K562 (cell line): ENCODE measurements around the gene C6orf47. TPM values are rescaled to one million over a fixed set of nuclear protein-coding genes. Genes with fewer than 3 reads are reported as not detected.

Experiments used
- ESRRB ChIP-seq: fragments of 250-450 bp; sonication (Bioruptor Pico); IDR thresholded peaks from 2 replicates; pipeline ENCODE4 v1.5.0; 2020; ENCODE audit warnings: mild to moderate bottlenecking, moderate library complexity, borderline replicate concordance
- HMGN3 ChIP-seq: IDR thresholded peaks from 2 replicates; pipeline ENCODE4 v1.6.1; 2011; ENCODE audit warnings: borderline replicate concordance, low read depth, mild to moderate bottlenecking, mixed read lengths, low read length; ENCODE audit not compliant: insufficient read length; ENCODE audit errors: extremely low read depth
- MTA1 ChIP-seq: fragments of 450-650 bp; IDR thresholded peaks from 2 replicates; pipeline ENCODE4 v1.6.1; 2017; ENCODE audit warnings: borderline replicate concordance
- RREB1 ChIP-seq: fragments of 250-450 bp; sonication (Bioruptor Pico); IDR thresholded peaks from 2 replicates; pipeline ENCODE4 v1.4.0; 2020
- TBP ChIP-seq: optimal IDR thresholded peaks from 2 replicates; pipeline ENCODE3; 2011; ENCODE audit warnings: low read depth, low read length, improper control_type of control experiment
- ZBED1 ChIP-seq: IDR thresholded peaks from 2 replicates; pipeline ENCODE4 v1.6.1; 2014
- ZNF174 ChIP-seq: fragments of 250-450 bp; sonication (Bioruptor Pico); IDR thresholded peaks from 2 replicates; pipeline ENCODE4 v1.4.0; 2020; ENCODE audit warnings: mild to moderate bottlenecking
- polyA plus RNA-seq, 8 experiments: library from polyadenylated mRNA; depleted of rRNA in 4 of 8; stranded (reverse) in 5 of 8; unstranded in 3 of 8; fragments of >200 nt; fragmentation: Nextera tagmentation in 2 of 8; fragmentation: Illumina TruSeq in 1 of 8; extraction: Ambion mirVana in 2 of 8; extraction: Trizol in 1 of 8; gene quantifications; 2 replicates each; pipeline versions ENCODE4 v1.2.1 to v1.2.3, GENCODE V29; 2011 to 2014; ENCODE audit warnings: inconsistent platforms in 1 of 8, missing spikeins in 1 of 8
- total RNA-seq, 7 experiments: library from RNA; depleted of rRNA in 6 of 7; stranded (reverse); fragments of >200 nt in 6 of 7; fragmentation: Illumina TruSeq in 2 of 7; extraction: Trizol in 2 of 7; gene quantifications; 2 replicates each; pipeline versions ENCODE4 v1.2.1 to v1.2.3, GENCODE V29; 2011 to 2021; ENCODE audit warnings: low replicate concordance in 1 of 7

The C6orf47 gene
- total and polyA plus RNA-seq, 9 of the 15 experiments (the other 6 are each of a cell fraction or from before 2014, with no cell fraction given) = 0.14 to 43.8 (median 27.0) TPM

- TF ChIP-seq TBP (peak; percentile 10), ZNF174 (CRISPR knock-in tag) (no peak), HMGN3 (peak; percentile 63), ESRRB (CRISPR knock-in tag) (0 out of 2 replicates have a peak, but pooled peaks have one; percentile 2), RREB1 (CRISPR knock-in tag) (peak; percentile 11; the same call in 1 of the 2 replicates), MTA1 (peak; percentile 93), ZBED1 (peak; percentile 75; the same call in 1 of the 2 replicates)
Observed at GRCh38 chr6:31690231-31691077, 29.9 kb upstream of the C6orf47 start (continued).
